NCI-H2081 (cell line): ENCODE data around the gene MT1X.
"Not testable (repeated sequence)": the region's sequence is repeated elsewhere in the genome, so short reads cannot be mapped to it uniquely, and the experiment has no call there.

Experiments used
- DNase-seq, 2 experiments: peaks; one replicate each; lab custom pipeline; 2025; lab: John Stamatoyannopoulos, UW

MT1X gene

DNA sequence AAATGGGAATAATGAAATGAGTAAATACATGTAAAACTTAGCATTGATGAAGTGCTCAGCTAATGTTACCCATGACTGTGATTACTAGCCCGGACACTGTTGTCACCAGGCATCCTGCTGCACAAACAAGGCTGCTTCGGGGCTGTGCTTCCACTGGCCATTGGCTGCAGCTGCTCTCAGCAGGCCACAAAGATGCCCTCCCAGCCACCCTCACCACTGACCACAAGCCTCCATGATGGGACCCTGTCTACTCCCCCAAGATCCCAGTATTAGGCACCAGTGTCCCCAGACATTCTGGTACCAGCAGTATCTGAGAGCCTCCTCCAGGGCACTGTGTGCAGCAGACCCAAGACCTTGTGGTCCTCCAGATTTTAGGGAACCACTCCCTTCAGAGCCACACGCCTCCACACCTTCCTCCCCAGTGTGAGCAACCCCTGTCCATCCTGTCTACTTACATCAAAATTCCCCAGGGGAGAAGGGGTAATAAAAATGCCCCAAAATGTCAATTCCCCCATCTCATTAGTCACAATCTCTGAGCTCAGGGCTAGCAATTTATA, 28.0 kb downstream of the MT1X start:
- no peak for DNase-seq

DNA sequence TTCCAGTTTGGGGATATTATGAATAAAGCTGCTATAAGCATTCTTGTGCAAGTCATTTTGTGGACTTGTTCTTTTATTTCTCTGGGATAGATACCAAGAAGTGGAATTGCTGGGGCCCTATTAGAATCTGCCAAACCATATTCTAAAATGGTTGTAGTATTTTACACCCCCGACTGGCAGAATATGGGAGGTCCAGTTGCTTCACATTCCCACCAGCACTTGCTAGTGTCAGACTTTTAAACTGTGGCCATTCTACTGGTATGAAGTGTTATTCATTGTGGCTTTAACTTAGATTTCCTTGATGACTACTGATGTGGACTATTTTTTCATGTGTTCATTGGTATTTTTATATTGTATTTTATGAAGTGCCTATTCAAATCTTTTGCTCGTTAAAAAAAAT, 29.6 kb downstream of the MT1X start:
- no peak for DNase-seq

DNA sequence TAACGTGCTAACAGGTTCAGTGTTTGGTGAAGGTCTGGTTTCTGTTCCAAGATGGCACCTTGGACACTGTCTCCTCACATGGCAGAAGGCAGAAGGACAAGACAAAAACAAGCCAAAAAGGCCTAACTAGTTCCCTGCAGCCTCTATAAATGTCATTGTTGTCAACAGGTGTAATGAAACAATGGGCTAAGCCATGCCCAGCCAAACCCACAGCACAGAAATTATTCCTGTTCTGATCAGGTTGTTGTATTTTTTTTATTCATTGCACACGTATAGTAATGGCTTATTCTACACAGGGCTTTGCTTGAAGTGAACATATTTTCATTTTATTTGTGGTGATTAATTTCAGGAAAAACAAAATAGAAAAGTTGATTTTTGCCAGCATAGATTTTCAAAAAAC, 31.5 kb downstream of the MT1X start:
- DNase-seq = no peak

DNA sequence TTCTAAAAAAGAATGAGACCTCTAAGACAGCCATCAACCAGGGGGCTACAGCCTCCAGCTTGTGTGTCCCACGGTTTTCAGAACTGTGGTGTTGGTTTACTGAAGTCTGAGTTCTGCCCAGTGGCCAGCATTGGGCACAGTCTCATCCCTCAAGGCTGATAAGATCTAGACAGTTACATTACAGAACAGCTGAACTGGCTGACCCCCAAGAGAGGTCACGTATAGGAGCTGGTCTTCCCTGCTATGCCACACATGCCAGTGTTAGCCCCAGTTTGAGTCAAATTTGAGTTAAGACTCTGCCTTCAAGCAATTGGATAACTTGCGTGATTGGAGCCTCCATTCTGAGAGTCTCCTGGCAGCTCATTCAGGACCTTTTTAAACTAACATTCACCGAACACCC, 32.9 kb downstream of the MT1X start:
- DNase-seq = no peak

DNA sequence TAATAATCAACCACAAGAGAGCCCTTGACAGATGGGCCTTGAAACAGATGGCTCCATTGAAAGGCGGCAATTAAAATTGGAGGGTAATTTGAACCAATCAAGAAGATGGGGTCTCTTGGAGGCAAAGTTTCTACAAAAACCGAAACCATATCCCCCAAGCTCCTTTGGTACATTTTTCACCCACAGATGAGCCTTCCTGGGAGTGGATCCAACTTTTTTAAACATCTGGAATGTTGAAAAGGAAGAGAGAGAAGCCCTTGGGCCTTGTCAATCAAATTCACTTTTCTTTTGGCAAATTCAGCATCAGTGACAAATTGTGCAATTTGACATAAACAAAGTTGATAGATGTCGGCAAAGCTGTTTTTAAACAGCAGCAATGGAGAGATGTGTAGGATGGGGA, 34.5 kb downstream of the MT1X start:
- no peak for DNase-seq

DNA sequence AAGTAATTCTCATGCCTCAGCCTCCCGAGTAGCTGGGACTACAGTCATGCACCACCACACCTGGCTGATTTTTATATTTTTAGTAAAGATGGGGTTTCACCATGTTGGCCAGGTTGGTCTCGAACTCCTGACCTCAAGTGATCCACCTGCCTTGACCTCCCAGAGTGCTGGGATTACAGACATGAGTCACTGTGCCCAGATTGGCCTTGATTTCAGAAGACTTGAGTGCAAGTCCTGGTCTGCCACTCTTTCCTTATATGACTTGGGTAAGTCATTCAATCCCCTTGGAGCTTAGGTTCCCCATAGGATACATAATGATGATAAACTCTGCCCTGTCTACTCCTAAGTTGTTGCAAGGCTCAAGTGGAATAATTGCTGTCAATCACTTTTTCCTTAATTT, 35.3 kb downstream of the MT1X start:
- DNase-seq = not testable (repeated sequence)

DNA sequence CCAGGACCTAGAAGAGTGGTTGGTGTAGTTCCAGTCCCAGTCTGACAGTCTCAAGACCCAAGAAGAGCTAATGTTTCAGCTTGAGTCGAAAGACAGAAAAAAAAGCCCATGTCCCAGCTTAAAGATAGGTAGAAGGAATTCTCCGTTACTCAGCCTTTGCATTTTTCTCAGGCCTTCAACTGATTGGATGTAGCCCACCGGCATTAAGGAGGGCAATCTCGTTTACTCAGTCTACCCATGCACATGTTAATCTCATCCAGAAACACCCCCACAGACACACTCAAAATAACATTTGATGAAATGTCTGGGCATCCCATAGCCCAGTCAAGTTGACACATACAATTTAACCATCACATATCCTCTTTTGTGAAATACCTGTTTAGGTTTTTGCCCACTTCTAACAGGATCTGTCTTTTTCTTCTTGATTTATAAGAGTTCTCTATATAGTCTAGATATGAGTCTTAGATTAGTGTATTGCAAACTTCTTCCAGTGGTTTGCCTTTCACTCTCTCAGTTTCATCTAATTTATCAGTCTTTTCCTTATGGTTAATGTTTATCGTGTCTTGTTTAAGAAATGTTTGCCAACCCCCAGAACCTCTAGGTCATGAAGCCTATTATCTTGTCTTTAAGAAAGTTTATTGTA, 40.1 kb downstream of the MT1X start:
- DNase-seq = no peak

DNA sequence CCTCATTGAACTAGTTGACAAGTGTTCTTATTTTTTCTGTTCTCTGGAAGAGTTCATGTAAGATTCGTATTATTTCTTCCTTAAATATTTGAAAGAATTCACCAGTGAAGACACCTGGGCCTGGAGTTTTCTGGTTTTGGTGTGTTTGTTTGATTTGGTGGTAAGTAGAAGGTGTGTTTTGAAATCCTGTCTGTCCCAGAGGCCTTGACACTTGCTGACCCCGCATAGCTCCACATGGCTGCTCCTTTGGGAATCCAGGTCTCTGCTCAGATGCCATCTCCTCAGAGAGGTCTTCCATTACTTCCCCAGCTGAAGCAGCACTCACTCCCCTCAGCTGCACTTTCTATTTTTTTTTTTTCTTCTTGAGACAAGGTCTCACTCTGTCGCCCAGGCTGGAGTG, 41.9 kb downstream of the MT1X start:
- DNase-seq = no peak

DNA sequence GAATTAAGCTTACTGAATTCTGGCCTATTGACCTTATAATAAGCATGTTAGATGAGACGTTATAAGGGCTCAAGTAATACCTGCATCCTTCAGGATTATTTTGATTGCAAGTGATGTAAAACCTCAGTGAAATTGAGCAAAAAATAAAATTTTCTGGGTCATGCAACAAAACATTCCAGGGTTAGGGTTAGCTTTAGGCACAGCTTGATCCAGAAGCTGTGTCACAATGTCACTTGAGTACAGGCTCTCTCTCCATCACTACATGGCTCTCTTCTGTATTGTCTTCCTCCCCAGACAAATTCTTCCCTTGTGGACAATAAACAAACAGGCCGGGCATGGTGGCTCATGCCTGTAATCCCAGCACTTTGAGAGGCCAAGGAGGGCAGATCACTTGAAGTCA, 44.0 kb downstream of the MT1X start:
- no peak for DNase-seq

DNA sequence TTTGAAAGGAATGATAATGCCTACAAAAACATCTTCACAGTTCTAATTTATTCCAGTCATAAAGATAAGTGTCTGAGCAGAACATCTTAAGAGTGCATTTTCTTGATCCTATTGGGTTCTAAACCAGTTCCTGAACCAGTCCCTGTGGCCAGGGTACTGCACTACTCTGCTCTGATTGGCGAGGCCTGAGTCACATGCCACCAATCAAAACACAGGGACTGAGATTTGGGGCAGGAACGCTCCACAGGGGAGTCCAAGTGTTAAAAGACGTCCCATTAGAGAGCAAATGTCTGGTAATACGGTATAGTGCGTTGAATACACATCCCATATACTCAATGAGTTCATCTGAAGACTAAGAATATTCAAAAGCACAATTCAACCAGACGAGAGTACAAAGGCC, 44.7 kb downstream of the MT1X start:
- DNase-seq = no peak

DNA sequence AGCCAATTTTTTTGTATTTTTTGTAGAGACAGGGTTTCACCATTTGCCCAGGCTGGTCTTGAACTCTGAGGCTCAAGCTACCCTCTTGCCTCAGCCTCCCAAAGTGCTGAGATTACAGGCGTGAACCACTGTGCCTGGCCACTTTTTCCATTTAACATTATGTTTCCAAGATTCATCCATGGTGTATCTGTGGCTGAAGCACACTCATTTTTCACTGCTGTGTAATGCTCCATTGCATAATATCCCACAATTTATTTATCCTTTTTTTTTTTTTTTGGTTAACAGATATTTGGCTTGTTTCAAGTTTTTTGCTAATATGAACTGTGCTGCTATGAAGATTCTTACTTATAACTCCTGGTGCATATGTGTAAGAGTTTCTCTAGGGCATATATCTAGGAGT, 45.8 kb downstream of the MT1X start:
- DNase-seq = no peak

DNA sequence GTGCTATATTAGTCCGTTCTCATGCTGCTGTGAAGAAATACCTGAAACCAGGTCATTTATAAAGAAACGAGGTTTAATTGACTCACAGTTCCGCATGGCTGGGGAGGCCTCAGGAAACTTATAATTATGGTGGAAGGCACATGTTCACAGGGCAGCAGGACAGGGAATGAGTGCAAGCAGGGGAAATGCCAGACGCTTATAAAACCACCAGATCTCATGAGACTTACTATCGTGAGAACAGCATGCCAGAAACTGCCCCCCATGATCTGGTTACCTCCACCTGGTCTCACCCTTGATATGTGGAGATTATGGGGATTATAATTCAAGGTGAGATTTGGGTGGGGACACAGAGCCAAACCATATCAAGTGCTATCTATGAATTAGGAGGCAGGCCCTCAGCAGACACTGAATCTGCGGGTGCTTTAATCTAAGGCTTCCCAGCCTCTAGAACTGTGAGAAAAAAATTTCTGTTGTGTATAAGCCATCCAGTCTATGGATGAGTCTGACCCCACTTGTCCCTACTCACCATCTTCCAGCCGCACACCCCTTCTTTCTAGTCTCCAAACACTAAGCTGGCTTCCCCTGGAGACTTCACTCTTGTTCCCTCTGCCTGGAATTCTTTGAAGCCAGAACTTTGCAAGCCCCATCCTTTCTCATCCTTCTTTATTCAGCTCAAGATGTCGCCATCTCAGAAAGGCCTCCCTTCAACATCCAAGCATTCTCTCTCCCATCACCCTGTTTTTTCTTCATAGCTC, 46.9 kb downstream of the MT1X start:
- peak in 1 of 2 experiments; percentile 9 for DNase-seq

DNA sequence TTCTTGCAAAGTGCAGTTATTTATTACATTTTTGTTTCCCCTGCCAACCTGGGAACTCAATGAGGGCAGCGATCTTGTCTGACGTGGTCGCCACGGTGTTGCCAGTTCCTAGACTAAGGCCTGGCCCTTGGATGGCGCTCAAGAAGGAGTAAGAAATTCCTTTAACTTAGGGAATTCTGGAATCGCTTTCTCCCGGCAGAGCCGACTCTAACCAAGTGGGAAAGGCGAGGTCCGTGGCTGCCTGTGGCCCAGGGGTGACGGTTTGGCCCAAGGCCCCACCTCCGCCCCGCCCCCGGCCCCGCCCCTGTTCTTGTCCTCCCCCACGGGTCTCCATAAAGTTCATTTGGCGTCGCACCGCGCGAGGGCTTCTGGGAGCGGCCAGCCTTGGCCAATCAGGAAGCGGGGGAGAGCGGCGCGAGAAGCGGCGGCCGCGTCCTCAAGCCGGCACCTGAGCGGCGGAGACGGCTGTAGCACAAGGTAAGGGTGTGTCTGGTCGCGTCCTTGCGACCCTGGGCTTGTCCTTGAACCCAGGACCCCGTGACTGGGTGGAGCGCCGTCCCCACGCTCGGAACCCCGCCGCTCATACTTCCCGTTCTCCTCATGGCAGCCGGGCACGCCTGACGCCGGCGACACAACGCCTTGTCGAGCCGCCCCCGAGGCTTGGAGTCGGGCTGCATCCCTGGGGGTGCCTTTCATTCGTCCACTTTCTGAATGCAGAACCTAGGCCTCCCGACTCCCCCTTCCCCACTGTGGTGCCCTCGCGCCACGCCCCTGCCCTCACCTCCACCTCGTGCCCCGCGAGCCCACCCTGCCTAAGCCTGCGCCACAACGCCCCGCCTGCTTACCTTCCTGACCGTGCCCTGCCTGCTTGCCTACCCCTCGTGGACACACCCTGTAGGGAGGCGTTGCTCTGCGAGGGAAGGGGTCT, 47.7 kb downstream of the MT1X start, which contains the start of gene NUP93:
Gene NUP93, plus strand, starts transcription at position 395 of the 928 bp plus-strand sequence. CDS start 18,119 bp downstream, outside the sequence.
- DNase-seq = peak; percentile 79 to 88

DNA sequence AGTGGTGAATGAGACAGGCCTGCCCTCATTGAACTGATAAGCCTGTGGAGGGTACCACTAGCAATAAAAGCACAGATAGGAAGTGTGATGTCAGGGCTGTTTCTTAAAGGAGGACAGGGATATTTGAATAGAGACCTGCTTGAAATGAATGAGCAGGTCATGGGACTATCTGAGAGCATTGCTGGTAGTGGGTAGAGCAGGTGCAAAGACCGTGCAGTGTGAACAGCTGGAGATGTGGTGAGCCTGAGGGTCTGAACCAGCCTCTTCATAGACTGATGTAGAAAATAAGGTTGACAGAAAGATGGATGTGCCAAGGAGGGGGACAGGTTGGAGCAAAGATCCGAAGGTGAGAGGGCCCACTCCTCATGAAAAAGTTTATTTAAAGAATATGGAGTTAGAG, 50.1 kb downstream of the MT1X start:
- DNase-seq = no peak

DNA sequence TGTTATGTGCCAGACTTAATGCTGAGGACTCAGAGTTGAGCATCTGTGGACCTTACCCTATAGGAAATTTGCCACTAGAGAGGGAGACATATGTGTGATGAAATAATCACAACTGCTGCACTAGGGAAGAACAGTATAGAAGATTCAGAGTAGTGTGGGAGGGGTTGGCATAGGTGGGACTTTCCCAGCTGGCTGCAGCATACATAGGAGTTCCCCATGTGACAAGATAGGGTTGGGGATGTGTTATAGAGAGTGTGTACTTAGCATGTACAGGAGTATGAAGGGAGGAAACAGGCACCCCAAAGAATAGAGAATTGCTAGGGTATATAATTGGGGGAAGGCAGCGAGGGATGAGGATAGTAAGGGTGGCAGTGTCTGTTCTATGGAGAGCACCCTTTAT, 50.6 kb downstream of the MT1X start:
- no peak for DNase-seq
